Adrenal gland (tissue), 12 donors: Measurements from ENCODE around the gene AGBL4. TPM values are rescaled to one million over a fixed set of nuclear protein-coding genes. Genes with fewer than 3 reads are reported as not detected.

ENCODE experiments used
- DNase-seq, 7 donors: peaks; one replicate each; pipeline ENCODE4 v3.0.0-alpha.2; 2019 to 2020
- H3K27ac ChIP-seq, 5 donors: fragments of 200-600 bp; sonication (generic) in 4 of 5; 1 replicate in 3 of 5; 2 replicates in 2 of 5; pipeline versions ENCODE4 v1.5.1 to v1.8.0; 2016 to 2020; ENCODE audit warnings: mild to moderate bottlenecking in 1 of 5
- H3K27me3 ChIP-seq: fragments of 200-600 bp; 2 replicates; pipeline ENCODE4 v1.8.0; 2021
- H3K36me3 ChIP-seq, 2 donors: fragments of 200-600 bp; replicated peaks in 1 of 2; 1 replicate in 1 of 2; 2 replicates in 1 of 2; pipeline versions ENCODE4 v1.5.1 to v1.8.0; 2018 to 2022
- H3K4me1 ChIP-seq, 2 donors: fragments of 200-600 bp; replicated peaks in 1 of 2; 1 replicate in 1 of 2; 2 replicates in 1 of 2; pipeline versions ENCODE4 v1.5.1 to v1.8.0; 2018 to 2021
- H3K4me3 ChIP-seq, 4 donors: fragments of 200-600 bp; sonication (generic) in 3 of 4; one replicate each; pipeline ENCODE4 v1.5.1; 2016 to 2018
- H3K9me3 ChIP-seq, 3 donors: fragments of 200-600 bp; sonication (generic) in 1 of 3; replicated peaks in 1 of 3; 1 replicate in 2 of 3; 2 replicates in 1 of 3; pipeline versions ENCODE4 v1.5.1 to v1.8.0; 2016 to 2021
- CTCF ChIP-seq, 6 experiments: fragments of 450-650 bp in 4 of 6; fragments of 200-600 bp in 2 of 6; sonication (generic) in 1 of 6; IDR thresholded peaks; 1 replicate in 5 of 6; 2 replicates in 1 of 6; pipeline versions ENCODE4 v1.5.1 to v1.8.0; 2016 to 2021; ENCODE audit warnings: antibody characterized with exemption in 6 of 6, mild to moderate bottlenecking in 2 of 6, moderate library complexity in 1 of 6
- POLR2A ChIP-seq, 2 donors: fragments of 450-650 bp; IDR thresholded peaks; one replicate each; pipeline ENCODE4 v1.6.1; 2017; ENCODE audit warnings: antibody characterized with exemption in 2 of 2, mild to moderate bottlenecking in 2 of 2, moderate library complexity in 1 of 2
- WGBS, 4 donors: extraction: QIAGEN DNeasy Blood & Tissue Kit in 2 of 4; methylation state at CpG; one replicate each; pipeline versions ENCODE4 v1.1.5 to v1.1.7; 2013 to 2017; 5-methylcytosine and 5-hydroxymethylcytosine counted together
- intact Hi-C, 2 donors: fragments of 100-400 bp; cut with DNase I; formaldehyde crosslinking; loops; one replicate each; pipeline versions ENCODE4 v1.14.1 to v1.15.0; 2022 to 2023
- polyA plus RNA-seq, 3 donors: library from polyadenylated mRNA; stranded (reverse); fragments of 200-250 nt in 2 of 3; fragments of 350-450 nt in 1 of 3; fragmentation: Illumina TruSeq in 1 of 3; extraction: RNeasy Lipid Tissue Mini Kit (QIAGEN cat#74804) in 1 of 3; gene quantifications; one replicate each; pipeline ENCODE4 v1.2.3, GENCODE V29; 2013 to 2014
- total RNA-seq, 9 donors: library from RNA; depleted of rRNA in 4 of 9; stranded (reverse); fragments of >200 nt in 4 of 9; fragments of 120-200 nt in 1 of 9; fragmentation: NEBNext Ultra II Directional in 1 of 9; extraction: Animal tissue kit (Norgen Biotek cat#: 25700) in 1 of 9; gene quantifications; one replicate each; pipeline versions ENCODE4 v1.1.0 to v1.2.4, GENCODE V29; 2013 to 2023
- donor health status: healthy with polysubstance abuse.
- donor health status: Bipolar disorder and iron deficiency.
- donor health status: DM: yes; HTN: yes; CAD: no.
- donor health status: DM: no; HTN: no; CAD: no.
- donor health status: DM: no; HTN: no; CAD: no.
- donor health status: DM: yes; HTN: yes; CAD: no.

Gene AGBL4
- total and polyA plus RNA-seq, 12 donors = 0.10 to 1.9 (median 0.80) TPM; not detected in 2

DNA sequence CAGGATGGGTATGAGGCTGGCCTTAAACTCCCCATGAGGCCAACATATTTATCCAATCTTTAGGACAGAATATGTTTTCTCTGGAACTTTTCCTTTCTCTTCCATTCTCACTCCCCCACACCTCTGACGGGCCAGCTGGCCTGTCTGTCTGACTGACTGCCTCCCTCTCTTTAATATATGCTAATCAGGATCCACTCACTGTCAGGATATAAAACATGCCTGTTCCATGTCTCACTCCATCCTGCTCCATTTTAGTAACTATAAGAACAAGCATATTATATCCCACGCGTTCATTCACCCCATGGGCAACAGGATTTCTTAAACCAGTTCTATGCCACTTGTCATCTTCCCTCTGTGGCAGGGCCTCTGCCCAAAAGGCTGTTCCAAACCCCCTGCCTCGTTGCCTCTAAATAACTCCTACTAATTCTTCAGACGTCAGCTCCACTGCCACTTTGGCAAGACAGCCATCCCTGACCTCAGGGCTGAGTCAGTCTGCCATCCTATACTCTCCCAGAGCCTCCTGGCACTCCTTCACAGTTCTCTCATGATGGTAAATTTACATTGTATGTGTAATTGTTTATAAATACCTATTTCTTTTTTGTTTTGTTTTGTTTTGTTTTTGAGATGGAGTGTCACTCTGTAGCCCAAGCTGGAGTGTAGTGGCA is 1467.4 kb downstream of the AGBL4 start:
- WGBS, 4 donors = 67 to 83% (median 76%) methylated on average over 5 of the region's 5 CpGs
- H3K9me3 ChIP-seq = no peaks in the 10 kb centered on the region
- H3K36me3 ChIP-seq = no peaks in the 10 kb centered on the region
- TF ChIP-seq CTCF (IDR thresholded peaks at IDR 0.05) (no peak), POLR2A (IDR thresholded peaks at IDR 0.05) (no peak)
- H3K27ac ChIP-seq = no peak overlapping the region
- no peak for DNase-seq
- H3K27me3 ChIP-seq = no peaks in the 10 kb centered on the region
- intact Hi-C loops = no loop called here
- no peak overlapping the region for H3K4me3 ChIP-seq
- H3K4me1 ChIP-seq = no peaks in the 10 kb centered on the region

- DNase-seq = no peak
- intact Hi-C loops = no loop called here
- Histone ChIP-seq H3K27ac (no peak overlapping the region), H3K36me3 (no peaks in the 10 kb centered on the region), H3K27me3 (no peaks in the 10 kb centered on the region), H3K4me1 (no peaks in the 10 kb centered on the region), H3K4me3 (no peak overlapping the region), H3K9me3 (no peaks in the 10 kb centered on the region)
- WGBS, 4 donors = 80 to 91% (median 87%) methylated on average over 2 of the region's 2 CpGs
- TF ChIP-seq CTCF (IDR thresholded peaks at IDR 0.05) = no peak
- TF ChIP-seq POLR2A (IDR thresholded peaks at IDR 0.05) = no peak
Observed at GRCh38 chr1:48555271-48555670, 1468.5 kb downstream of the AGBL4 start.

- no peak for DNase-seq
- H3K4me1 ChIP-seq = no peaks in the 10 kb centered on the region
- H3K27me3 ChIP-seq = no peaks in the 10 kb centered on the region
- TF ChIP-seq CTCF (IDR thresholded peaks at IDR 0.05) = no peak
- TF ChIP-seq POLR2A (IDR thresholded peaks at IDR 0.05) = no peak
- no peak overlapping the region for H3K27ac ChIP-seq
- H3K36me3 ChIP-seq = no peaks in the 10 kb centered on the region
- intact Hi-C loops = no loop called here
- 69 to 85% (median 83%) methylated on average over 5 of the region's 5 CpGs for WGBS, 4 donors
- no peaks in the 10 kb centered on the region for H3K9me3 ChIP-seq
- no peak overlapping the region for H3K4me3 ChIP-seq
Observed at GRCh38 chr1:48552903-48553606, 1470.7 kb downstream of the AGBL4 start.

- peak in 2 of 7 donors; percentile 10 to 24 for DNase-seq
- no peak overlapping the region for H3K27ac ChIP-seq
- intact Hi-C loops = no loop called here
- no peaks in the 10 kb centered on the region for H3K36me3 ChIP-seq
- no peak for TF ChIP-seq POLR2A (IDR thresholded peaks at IDR 0.05)
- TF ChIP-seq CTCF (IDR thresholded peaks at IDR 0.05) = peak in 2 of 6 experiments; percentile 17 to 34
- H3K4me1 ChIP-seq = no peaks in the 10 kb centered on the region
- no peaks in the 10 kb centered on the region for H3K9me3 ChIP-seq
- 29 to 57% (median 39%) methylated on average over 1 of the region's 1 CpG for WGBS, 4 donors
- H3K27me3 ChIP-seq = no peaks in the 10 kb centered on the region
- no peak overlapping the region for H3K4me3 ChIP-seq
Observed at GRCh38 chr1:48552420-48552819, 1471.3 kb downstream of the AGBL4 start.
